ENCODE data around the gene TOGARAM2.

DNA sequence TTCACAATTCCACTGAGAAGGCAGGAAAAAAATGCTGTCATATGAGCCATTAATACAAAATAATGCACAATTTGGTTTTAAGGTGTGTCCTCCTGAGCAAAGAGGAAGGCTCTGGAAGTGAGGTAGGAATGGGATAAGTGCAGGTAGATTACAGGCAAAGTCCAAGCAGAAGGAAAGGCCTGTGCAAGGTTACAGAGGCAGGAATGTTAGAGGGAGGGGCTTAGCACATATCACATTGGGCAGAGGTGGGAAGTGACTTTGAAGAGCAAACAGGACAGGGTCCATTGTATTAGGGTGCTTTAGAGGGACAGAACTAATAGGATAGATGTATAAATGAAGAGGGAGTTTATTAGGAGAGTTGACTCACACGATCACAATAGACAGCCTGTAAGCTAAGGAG, 119.5 kb downstream of the TOGARAM2 start:
- TF ChIP-seq EZH2 (IDR thresholded peaks at IDR 0.05; ENCODE audit: borderline replicate concordance, control insufficient read depth, low read depth, low read length) (no peak), NBN (IDR thresholded peaks at IDR 0.05) (no peak), POLR2A (IDR thresholded peaks at IDR 0.05; ENCODE audit: low read depth, low read length) (no peak), ZNF384 (IDR thresholded peaks at IDR 0.05; ENCODE audit: borderline replicate concordance, low read depth, low read length) (no peak), HDAC2 (IDR thresholded peaks at IDR 0.05) (no peak), CHD2 (IDR thresholded peaks at IDR 0.05; ENCODE audit: borderline replicate concordance, low read depth, low read length) (no peak), NRF1 (conservative IDR thresholded peaks at IDR 0.05; ENCODE audit: low read depth, low read length) (no peak), ZBTB33 (IDR thresholded peaks at IDR 0.05) (no peak)
- TF ChIP-seq, protein P1, sequence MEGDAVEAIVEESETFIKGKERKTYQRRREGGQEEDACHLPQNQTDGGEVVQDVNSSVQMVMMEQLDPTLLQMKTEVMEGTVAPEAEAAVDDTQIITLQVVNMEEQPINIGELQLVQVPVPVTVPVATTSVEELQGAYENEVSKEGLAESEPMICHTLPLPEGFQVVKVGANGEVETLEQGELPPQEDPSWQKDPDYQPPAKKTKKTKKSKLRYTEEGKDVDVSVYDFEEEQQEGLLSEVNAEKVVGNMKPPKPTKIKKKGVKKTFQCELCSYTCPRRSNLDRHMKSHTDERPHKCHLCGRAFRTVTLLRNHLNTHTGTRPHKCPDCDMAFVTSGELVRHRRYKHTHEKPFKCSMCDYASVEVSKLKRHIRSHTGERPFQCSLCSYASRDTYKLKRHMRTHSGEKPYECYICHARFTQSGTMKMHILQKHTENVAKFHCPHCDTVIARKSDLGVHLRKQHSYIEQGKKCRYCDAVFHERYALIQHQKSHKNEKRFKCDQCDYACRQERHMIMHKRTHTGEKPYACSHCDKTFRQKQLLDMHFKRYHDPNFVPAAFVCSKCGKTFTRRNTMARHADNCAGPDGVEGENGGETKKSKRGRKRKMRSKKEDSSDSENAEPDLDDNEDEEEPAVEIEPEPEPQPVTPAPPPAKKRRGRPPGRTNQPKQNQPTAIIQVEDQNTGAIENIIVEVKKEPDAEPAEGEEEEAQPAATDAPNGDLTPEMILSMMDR (IDR thresholded peaks at IDR 0.05 in 2 of 3, conservative IDR thresholded peaks at IDR 0.05 in 1 of 3; ENCODE audit: control insufficient read depth in 2 of 3, extremely low read depth in 1 of 3, insufficient read depth in 1 of 3, low read depth in 3 of 3, low read length in 3 of 3) = no peak
- TF ChIP-seq, protein P2, sequence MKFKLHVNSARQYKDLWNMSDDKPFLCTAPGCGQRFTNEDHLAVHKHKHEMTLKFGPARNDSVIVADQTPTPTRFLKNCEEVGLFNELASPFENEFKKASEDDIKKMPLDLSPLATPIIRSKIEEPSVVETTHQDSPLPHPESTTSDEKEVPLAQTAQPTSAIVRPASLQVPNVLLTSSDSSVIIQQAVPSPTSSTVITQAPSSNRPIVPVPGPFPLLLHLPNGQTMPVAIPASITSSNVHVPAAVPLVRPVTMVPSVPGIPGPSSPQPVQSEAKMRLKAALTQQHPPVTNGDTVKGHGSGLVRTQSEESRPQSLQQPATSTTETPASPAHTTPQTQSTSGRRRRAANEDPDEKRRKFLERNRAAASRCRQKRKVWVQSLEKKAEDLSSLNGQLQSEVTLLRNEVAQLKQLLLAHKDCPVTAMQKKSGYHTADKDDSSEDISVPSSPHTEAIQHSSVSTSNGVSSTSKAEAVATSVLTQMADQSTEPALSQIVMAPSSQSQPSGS (IDR thresholded peaks at IDR 0.05; ENCODE audit: low read length) = no peak
- TF ChIP-seq, protein P3, sequence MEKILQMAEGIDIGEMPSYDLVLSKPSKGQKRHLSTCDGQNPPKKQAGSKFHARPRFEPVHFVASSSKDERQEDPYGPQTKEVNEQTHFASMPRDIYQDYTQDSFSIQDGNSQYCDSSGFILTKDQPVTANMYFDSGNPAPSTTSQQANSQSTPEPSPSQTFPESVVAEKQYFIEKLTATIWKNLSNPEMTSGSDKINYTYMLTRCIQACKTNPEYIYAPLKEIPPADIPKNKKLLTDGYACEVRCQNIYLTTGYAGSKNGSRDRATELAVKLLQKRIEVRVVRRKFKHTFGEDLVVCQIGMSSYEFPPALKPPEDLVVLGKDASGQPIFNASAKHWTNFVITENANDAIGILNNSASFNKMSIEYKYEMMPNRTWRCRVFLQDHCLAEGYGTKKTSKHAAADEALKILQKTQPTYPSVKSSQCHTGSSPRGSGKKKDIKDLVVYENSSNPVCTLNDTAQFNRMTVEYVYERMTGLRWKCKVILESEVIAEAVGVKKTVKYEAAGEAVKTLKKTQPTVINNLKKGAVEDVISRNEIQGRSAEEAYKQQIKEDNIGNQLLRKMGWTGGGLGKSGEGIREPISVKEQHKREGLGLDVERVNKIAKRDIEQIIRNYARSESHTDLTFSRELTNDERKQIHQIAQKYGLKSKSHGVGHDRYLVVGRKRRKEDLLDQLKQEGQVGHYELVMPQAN (conservative IDR thresholded peaks at IDR 0.05) = no peak
